Mammary epithelial cell (primary cell): ENCODE results near the gene GRAMD1C.

Experiments used
- CTCF ChIP-seq, 2 donors: IDR thresholded peaks in 1 of 2; conservative IDR thresholded peaks in 1 of 2; 2 replicates each; pipeline ENCODE4 v1.5.1; 2011 to 2012; ENCODE audit warnings: inconsistent platforms in 2 of 2, low read length in 2 of 2, mild to moderate bottlenecking in 2 of 2, control low read depth in 1 of 2, low read depth in 1 of 2; ENCODE audit not compliant: insufficient read depth in 1 of 2; ENCODE audit errors: extremely low read depth in 1 of 2
- EZH2 ChIP-seq: IDR thresholded peaks from 2 replicates; pipeline ENCODE4 v1.6.1; 2012; ENCODE audit warnings: low read length, inconsistent platforms, borderline replicate concordance

- TF ChIP-seq CTCF (conservative IDR thresholded peaks at IDR 0.05 in 1 of 2, IDR thresholded peaks at IDR 0.05 in 1 of 2; ENCODE audit: extremely low read depth in 1 of 2, insufficient read depth in 1 of 2, low read depth in 1 of 2, low read length in 2 of 2) (no peak), EZH2 (no peak)
Observed at GRCh38 chr3:113839551-113839950, 963 bp downstream of the GRAMD1C start.
